Tibial nerve (tissue), 4 donors: ENCODE data around the gene ZNF738. TPM values are rescaled to one million over a fixed set of nuclear protein-coding genes. Genes with fewer than 3 reads are reported as not detected.

ENCODE experiments used
- DNase-seq, 2 donors: peaks; one replicate each; pipeline ENCODE4 v3.0.0-alpha.2; 2019; ENCODE audit warnings: low spot score in 2 of 2
- H3K27ac ChIP-seq, 4 donors: fragments of 200-600 bp; sonication (generic) in 3 of 4; one replicate each; pipeline ENCODE4 v1.5.1; 2017 to 2019; ENCODE audit warnings: mild to moderate bottlenecking in 1 of 4
- H3K27me3 ChIP-seq, 2 donors: fragments of 200-600 bp; sonication (generic) in 1 of 2; one replicate each; pipeline versions ENCODE4 v1.5.1 to v1.6.0; 2017 to 2019
- H3K36me3 ChIP-seq, 3 donors: fragments of 200-600 bp; sonication (generic); one replicate each; pipeline ENCODE4 v1.5.1; 2018 to 2019
- H3K4me1 ChIP-seq, 4 donors: fragments of 200-600 bp; sonication (generic) in 3 of 4; one replicate each; pipeline ENCODE4 v1.5.1; 2017 to 2019
- H3K4me3 ChIP-seq, 4 donors: fragments of 200-600 bp; sonication (generic) in 3 of 4; one replicate each; pipeline ENCODE4 v1.5.1; 2017 to 2019; ENCODE audit warnings: mild to moderate bottlenecking in 1 of 4, moderate library complexity in 1 of 4
- H3K9me3 ChIP-seq, 4 donors: fragments of 200-600 bp; sonication (generic) in 3 of 4; one replicate each; pipeline ENCODE4 v1.5.1; 2017 to 2019
- CTCF ChIP-seq, 5 experiments: fragments of 200-600 bp in 3 of 5; fragments of 450-650 bp in 2 of 5; sonication (generic) in 3 of 5; IDR thresholded peaks; one replicate each; pipeline ENCODE4 v1.5.1; 2016 to 2019; ENCODE audit warnings: antibody characterized with exemption in 5 of 5, mild to moderate bottlenecking in 3 of 5, moderate library complexity in 2 of 5
- EP300 ChIP-seq, 2 donors: sonication (generic); formaldehyde crosslinking; IDR thresholded peaks; one replicate each; pipeline ENCODE4 v1.6.1; 2017; ENCODE audit warnings: antibody characterized with exemption in 2 of 2, mild to moderate bottlenecking in 1 of 2
- POLR2A ChIP-seq, 2 donors: fragments of 450-650 bp; IDR thresholded peaks; one replicate each; pipeline ENCODE4 v1.6.1; 2017; ENCODE audit warnings: antibody characterized with exemption in 2 of 2, mild to moderate bottlenecking in 2 of 2, moderate library complexity in 2 of 2
- WGBS, 2 donors: methylation state at CpG; one replicate each; pipeline ENCODE4 v1.1.5; 2018; 5-methylcytosine and 5-hydroxymethylcytosine counted together
- total RNA-seq, 4 donors: library from RNA; depleted of rRNA; stranded (reverse); fragments of >200 nt; gene quantifications; one replicate each; pipeline ENCODE4 v1.1.0, GENCODE V29; 2016

ZNF738 gene
- total RNA-seq, 4 donors from 2014 or later: 3.3 to 10.2 (median 7.1) TPM

- Histone ChIP-seq H3K27ac (no peak overlapping the region), H3K4me3 (no peak overlapping the region), H3K27me3 (no peaks in the 10 kb centered on the region), H3K4me1 (no peaks in the 10 kb centered on the region), H3K9me3 (peaks cover 0 to 97% (median 39%) of the 10 kb centered on the region in 4 donors), H3K36me3 (peaks cover 0 to 49% (median 6%) of the 10 kb centered on the region in 3 donors)
- no peak for DNase-seq
- no peak for TF ChIP-seq POLR2A (IDR thresholded peaks at IDR 0.05)
- 95 to 96% methylated on average over 4 of the region's 4 CpGs for WGBS, 2 donors
Measured at GRCh38 chr19:21383980-21384582, 25.3 kb downstream of the ZNF738 start.

- Histone ChIP-seq H3K27me3 (no peaks in the 10 kb centered on the region), H3K27ac (no peak overlapping the region), H3K36me3 (peaks cover 0 to 20% (median 0%) of the 10 kb centered on the region in 3 donors), H3K9me3 (peaks cover 0 to 6% (median 0%) of the 10 kb centered on the region in 4 donors), H3K4me3 (no peak overlapping the region), H3K4me1 (peaks cover 0 to 37% (median 4%) of the 10 kb centered on the region in 4 donors)
- TF ChIP-seq CTCF (IDR thresholded peaks at IDR 0.05): no peak
- no peak for TF ChIP-seq POLR2A (IDR thresholded peaks at IDR 0.05)
- TF ChIP-seq EP300 (IDR thresholded peaks at IDR 0.05): no peak
- no peak for DNase-seq
- WGBS, 2 donors: 94% methylated on average over 10 of the region's 10 CpGs
Measured at GRCh38 chr19:21396121-21396520, 37.3 kb downstream of the ZNF738 start.

DNA sequence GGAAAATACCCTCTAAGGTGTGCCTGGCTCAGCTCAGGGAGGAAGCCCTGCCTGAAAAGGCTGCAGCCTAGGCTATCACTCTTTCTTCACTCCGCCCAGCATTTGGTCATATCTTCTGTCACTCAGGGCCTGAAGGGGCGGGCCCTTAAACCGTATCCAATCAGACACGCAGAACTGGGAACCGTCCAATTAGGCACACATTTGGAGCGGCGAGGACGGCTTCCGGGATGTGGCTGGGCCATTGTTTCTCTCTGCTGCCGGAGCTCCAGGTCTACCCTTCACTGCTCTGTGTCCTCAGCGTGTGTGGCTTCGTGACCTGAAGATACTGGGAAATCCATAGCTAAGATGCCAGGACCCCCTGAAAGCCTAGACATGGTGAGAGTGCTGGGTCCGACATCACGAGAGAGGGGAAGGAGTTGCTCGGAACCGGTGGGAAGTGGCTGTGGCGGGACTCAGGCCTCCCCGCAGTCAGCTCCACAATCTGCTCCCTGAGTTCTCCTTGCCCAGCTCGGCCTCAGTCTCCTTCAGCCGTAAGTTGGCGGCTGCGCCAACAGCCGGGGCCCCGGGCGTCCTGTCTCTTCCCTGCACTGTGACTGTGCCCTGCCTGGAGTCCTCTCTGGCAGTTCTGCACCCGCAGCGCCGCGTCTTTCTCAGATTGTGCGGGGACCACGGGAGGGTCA is 38.2 kb downstream of the ZNF738 start, which contains the start of gene ZNF493:
ZNF493 (plus strand) TSS at position 241 of the 680 bp plus-strand sequence; CDS start at position 346, 105 bp downstream.
- Histone ChIP-seq H3K4me1 (peaks cover 0 to 39% (median 4%) of the 10 kb centered on the region in 4 donors), H3K4me3 (peak within 1 kb of the TSS; percentile 77 to 85 (median 82)), H3K27me3 (no peaks in the 10 kb centered on the region), H3K36me3 (peaks cover 0 to 26% (median 0%) of the 10 kb centered on the region in 3 donors), H3K9me3 (no peaks in the 10 kb centered on the region), H3K27ac (peak within 1 kb of the TSS; percentile 61 to 89 (median 74))
- WGBS, 2 donors: 0 to 1% methylated on average over 31 of the region's 31 CpGs
- peak; percentile 95 to 99 for DNase-seq
- TF ChIP-seq POLR2A (IDR thresholded peaks at IDR 0.05) (peak; percentile 50 to 75), EP300 (IDR thresholded peaks at IDR 0.05) (peak in 1 of 2 donors; percentile 91), CTCF (IDR thresholded peaks at IDR 0.05) (peak in 1 of 5 experiments; percentile 17)

GRCh38 chr19:21398851-21399250 is 40.1 kb downstream of the ZNF738 start:
- Histone ChIP-seq H3K27me3 (no peaks in the 10 kb centered on the region), H3K27ac (no peak overlapping the region), H3K36me3 (peaks cover 0 to 40% (median 0%) of the 10 kb centered on the region in 3 donors), H3K4me3 (no peak overlapping the region), H3K4me1 (peaks cover 0 to 39% (median 4%) of the 10 kb centered on the region in 4 donors), H3K9me3 (no peaks in the 10 kb centered on the region)
- 83 to 92% methylated on average over 5 of the region's 5 CpGs for WGBS, 2 donors
- TF ChIP-seq CTCF (IDR thresholded peaks at IDR 0.05): no peak
- no peak for TF ChIP-seq EP300 (IDR thresholded peaks at IDR 0.05)
- no peak for TF ChIP-seq POLR2A (IDR thresholded peaks at IDR 0.05)
- DNase-seq: no peak

DNA sequence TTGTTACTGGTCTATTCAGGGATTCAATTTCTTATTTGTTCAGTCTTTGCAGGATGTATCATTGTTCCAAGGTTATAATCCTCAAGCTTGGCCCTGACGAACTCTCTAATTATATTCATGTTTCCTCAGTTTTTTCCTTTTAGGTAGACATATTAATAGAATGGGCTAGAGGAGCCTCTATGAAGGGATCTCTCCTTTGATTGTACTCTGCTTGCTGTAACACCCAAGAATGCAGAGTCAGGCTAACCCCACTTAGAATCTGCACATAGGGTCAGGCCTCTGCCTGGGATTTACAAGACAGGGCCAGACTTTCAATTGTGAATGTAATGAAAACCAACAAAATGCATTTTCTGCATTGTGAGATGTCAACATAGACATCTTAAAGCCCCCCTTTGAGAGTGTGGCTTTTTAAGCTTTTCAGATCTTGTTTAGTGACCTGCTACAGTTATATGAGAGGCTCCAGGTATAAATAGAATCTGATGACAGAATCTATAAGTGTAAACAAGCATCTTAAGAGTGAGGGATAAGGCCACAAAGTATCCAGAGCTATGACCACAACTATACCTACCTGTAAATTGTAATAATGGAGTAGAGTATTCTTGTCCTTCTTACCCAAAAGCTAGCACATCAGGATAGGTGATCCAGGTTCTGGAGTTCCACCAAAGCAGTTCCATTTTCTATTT is 43.6 kb downstream of the ZNF738 start:
- TF ChIP-seq POLR2A (IDR thresholded peaks at IDR 0.05): no peak
- no peak for TF ChIP-seq EP300 (IDR thresholded peaks at IDR 0.05)
- Histone ChIP-seq H3K4me1 (peaks cover 0 to 30% (median 4%) of the 10 kb centered on the region in 4 donors), H3K27ac (no peak overlapping the region), H3K9me3 (peaks cover 0 to 12% (median 0%) of the 10 kb centered on the region in 4 donors), H3K4me3 (no peak overlapping the region), H3K36me3 (peaks cover 0 to 74% (median 0%) of the 10 kb centered on the region in 3 donors), H3K27me3 (no peaks in the 10 kb centered on the region)
- no peak for DNase-seq
- 95 to 97% methylated on average over 1 of the region's 1 CpG for WGBS, 2 donors
